SK-N-SH (cell line): ENCODE measurements around the gene CFTR. TPM values are rescaled to one million over a fixed set of nuclear protein-coding genes. Genes with fewer than 3 reads are reported as not detected.

Experiments used
- CTCF ChIA-PET: fragments of 300-600, 350-600 bp; formaldehyde crosslinking; extraction: SDS; loops from one replicate; lab custom pipeline; 2021; lab: Yijun Ruan, JAX
- POLR2A ChIA-PET: fragments of 350-600 bp; sonication (Branson Sonifier 250); formaldehyde crosslinking; extraction: SDS; loops from one replicate; lab custom pipeline; 2020; ENCODE audit warnings: antibody characterized with exemption, inconsistent platforms; lab: Yijun Ruan, JAX
- DNase-seq: peaks from one replicate; pipeline ENCODE4 v3.0.0; 2012
- H2AFZ ChIP-seq: fragments of 200-600 bp; sonication (generic); 2 replicates; pipeline ENCODE4 v1.8.1; 2016; ENCODE audit warnings: antibody characterized with exemption, mild to moderate bottlenecking, low read depth
- H3F3A ChIP-seq: fragments of 200-600 bp; sonication (generic); replicated peaks from 2 replicates; pipeline ENCODE3; 2016; ENCODE audit warnings: antibody characterized with exemption, mild to moderate bottlenecking; ENCODE audit not compliant: insufficient read depth
- H3K27ac ChIP-seq, 2 experiments: fragments of 200-500 bp in 1 of 2; fragments of 200-600 bp in 1 of 2; sonication (Bioruptor generic) in 1 of 2; sonication (generic), shearing (Covaris generic) in 1 of 2; 2 replicates each; pipeline versions ENCODE4 v1.5.1 to v1.6.1; 2014 to 2016; ENCODE audit warnings: low read depth in 2 of 2, inconsistent platforms in 1 of 2, low read length in 1 of 2, mild to moderate bottlenecking in 1 of 2, mixed read lengths in 1 of 2
- H3K27me3 ChIP-seq: fragments of 200-600 bp; sonication (generic), shearing (Covaris generic); 2 replicates; pipeline ENCODE4 v1.6.1; 2016; ENCODE audit warnings: mixed run types; ENCODE audit not compliant: insufficient read depth
- H3K36me3 ChIP-seq, 2 experiments: fragments of 200-500 bp in 1 of 2; fragments of 200-600 bp in 1 of 2; sonication (Bioruptor generic) in 1 of 2; sonication (generic) in 1 of 2; replicated peaks in 1 of 2; 2 replicates each; pipeline versions ENCODE3 to v1.5.1; 2014 to 2016; ENCODE audit warnings: low read length in 1 of 2, mild to moderate bottlenecking in 1 of 2; ENCODE audit not compliant: insufficient read depth in 2 of 2, control insufficient read depth in 1 of 2
- H3K4me1 ChIP-seq, 2 experiments: fragments of 200-500 bp in 1 of 2; fragments of 200-600 bp in 1 of 2; sonication (Bioruptor generic) in 1 of 2; sonication (generic), shearing (Covaris generic) in 1 of 2; 2 replicates each; pipeline versions ENCODE4 v1.5.1 to v1.6.1; 2014 to 2016; ENCODE audit warnings: low read depth in 1 of 2, low read length in 1 of 2, mixed run types in 1 of 2; ENCODE audit not compliant: insufficient read depth in 2 of 2, control insufficient read depth in 1 of 2
- H3K4me2 ChIP-seq: fragments of 200-600 bp; sonication (generic), shearing (Covaris generic); 2 replicates; pipeline ENCODE4 v1.6.1; 2017; ENCODE audit warnings: mixed run types
- H3K4me3 ChIP-seq, 2 experiments: fragments of 200-500 bp in 1 of 2; fragments of 200-600 bp in 1 of 2; sonication (Bioruptor generic) in 1 of 2; sonication (generic), shearing (Covaris generic) in 1 of 2; 2 replicates each; pipeline versions ENCODE4 v1.5.1 to v1.8.1; 2014 to 2016; ENCODE audit warnings: low read depth in 2 of 2, inconsistent platforms in 1 of 2, low read length in 1 of 2, mild to moderate bottlenecking in 1 of 2, mixed read lengths in 1 of 2, moderate library complexity in 1 of 2
- H3K79me2 ChIP-seq: fragments of 200-600 bp; sonication (generic); 2 replicates; pipeline ENCODE4 v1.8.1; 2017; ENCODE audit warnings: mild to moderate bottlenecking; ENCODE audit not compliant: insufficient read depth
- H3K9ac ChIP-seq: fragments of 200-600 bp; sonication (generic); 2 replicates; pipeline ENCODE4 v1.6.1; 2017; ENCODE audit warnings: mixed run types
- H3K9me2 ChIP-seq: fragments of 200-600 bp; sonication (generic); 2 replicates; pipeline ENCODE4 v1.6.1; 2017; ENCODE audit warnings: mixed run types
- H3K9me3 ChIP-seq: fragments of 200-600 bp; sonication (generic); 2 replicates; pipeline ENCODE4 v1.6.1; 2017; ENCODE audit warnings: mixed run types, mild to moderate bottlenecking, moderate library complexity
- H4K20me1 ChIP-seq: fragments of 200-600 bp; sonication (generic); 2 replicates; pipeline ENCODE4 v1.6.1; 2017; ENCODE audit warnings: mild to moderate bottlenecking, mixed run types; ENCODE audit not compliant: insufficient read depth
- CHD2 ChIP-seq: fragments of 150-350 bp; IDR thresholded peaks from 2 replicates; pipeline ENCODE4 v1.6.1; 2018; ENCODE audit warnings: low read length; ENCODE audit not compliant: partially characterized antibody
- ELF1 ChIP-seq: IDR thresholded peaks from 2 replicates; pipeline ENCODE4 v1.4.0; 2012
- EP300 ChIP-seq, 2 experiments: IDR thresholded peaks; 2 replicates each; pipeline versions ENCODE4 v1.4.0 to v1.6.1; 2012; ENCODE audit warnings: borderline replicate concordance in 1 of 2, low read depth in 1 of 2, low read length in 1 of 2
- EZH2phosphoT487 ChIP-seq: fragments of 200-600 bp; sonication (generic); IDR thresholded peaks from 2 replicates; pipeline ENCODE4 v1.6.1; 2017; ENCODE audit warnings: low read depth, mixed run types, mild to moderate bottlenecking, antibody characterized with exemption, moderate library complexity, borderline replicate concordance
- FOSL2 ChIP-seq: IDR thresholded peaks from 2 replicates; pipeline ENCODE4 v1.4.0; 2012; ENCODE audit warnings: low read depth, mild to moderate bottlenecking, moderate library complexity, borderline replicate concordance
- FOXJ3 ChIP-seq: sonication (generic); formaldehyde crosslinking; IDR thresholded peaks from 2 replicates; pipeline ENCODE4 v1.5.1; 2020; ENCODE audit warnings: mild to moderate bottlenecking, missing genetic modification reagents
- FOXM1 ChIP-seq: IDR thresholded peaks from 2 replicates; pipeline ENCODE4 v1.4.0; 2012; ENCODE audit warnings: low read depth, mild to moderate bottlenecking
- GABPA ChIP-seq: IDR thresholded peaks from 2 replicates; pipeline ENCODE4 v1.4.0; 2012; ENCODE audit warnings: low read depth, mild to moderate bottlenecking
- GATA2 ChIP-seq: sonication (generic); formaldehyde crosslinking; IDR thresholded peaks from 2 replicates; pipeline ENCODE4 v1.5.0; 2020; ENCODE audit warnings: mild to moderate bottlenecking, missing genetic modification reagents
- MEF2A ChIP-seq: IDR thresholded peaks from 2 replicates; pipeline ENCODE4 v1.4.0; 2012; ENCODE audit warnings: low read depth, borderline replicate concordance
- MXI1 ChIP-seq: IDR thresholded peaks from 2 replicates; pipeline ENCODE4 v1.6.1; 2012; ENCODE audit warnings: mild to moderate bottlenecking, low read depth, low read length, improper control_type of control experiment
- NFIC ChIP-seq: IDR thresholded peaks from 2 replicates; pipeline ENCODE4 v1.4.0; 2012; ENCODE audit warnings: borderline replicate concordance
- NRF1 ChIP-seq: IDR thresholded peaks from 2 replicates; pipeline ENCODE4 v1.6.1; 2012; ENCODE audit warnings: low read depth, mild to moderate bottlenecking, low read length
- RAD21 ChIP-seq: IDR thresholded peaks from 2 replicates; pipeline ENCODE4 v1.6.1; 2012; ENCODE audit warnings: mild to moderate bottlenecking, low read length
- RCOR1 ChIP-seq: fragments of 150-350 bp; IDR thresholded peaks from 2 replicates; pipeline ENCODE4 v1.6.1; 2017; ENCODE audit warnings: antibody characterized with exemption, low read length
- RXRA ChIP-seq: IDR thresholded peaks from 2 replicates; pipeline ENCODE4 v1.4.0; 2012; ENCODE audit warnings: low read depth, mild to moderate bottlenecking, borderline replicate concordance
- SMC3 ChIP-seq: IDR thresholded peaks from 2 replicates; pipeline ENCODE4 v1.6.1; 2012; ENCODE audit warnings: low read depth, low read length, improper control_type of control experiment
- TAF1 ChIP-seq: IDR thresholded peaks from 2 replicates; pipeline ENCODE4 v1.6.1; 2012; ENCODE audit warnings: low read depth, mild to moderate bottlenecking, low read length, moderate library complexity, borderline replicate concordance
- TCF12 ChIP-seq: IDR thresholded peaks from 2 replicates; pipeline ENCODE4 v1.4.0; 2012
- TEAD4 ChIP-seq: IDR thresholded peaks from 2 replicates; pipeline ENCODE4 v1.4.0; 2012; ENCODE audit warnings: mild to moderate bottlenecking, borderline replicate concordance; ENCODE audit not compliant: insufficient read depth
- YY1 ChIP-seq: IDR thresholded peaks from 2 replicates; pipeline ENCODE4 v1.4.0; 2012; ENCODE audit warnings: low read depth, mild to moderate bottlenecking
- WGBS: methylation state at CpG from one replicate; pipeline ENCODE4 v1.1.6; 2017; ENCODE audit warnings: low lambda C conversion rate; 5-methylcytosine and 5-hydroxymethylcytosine counted together
- polyA plus RNA-seq, 3 experiments: library from polyadenylated mRNA; depleted of rRNA; stranded (reverse); fragments of >200 nt; gene quantifications; 2 replicates each; pipeline ENCODE4 v1.2.3, GENCODE V29; 2012
- TF ChIP-seq, protein P1 (sequence below): IDR thresholded peaks from 2 replicates; pipeline ENCODE4 v1.4.0; 2012; ENCODE audit warnings: low read depth, borderline replicate concordance
- TF ChIP-seq, protein P2 (sequence below): fragments of 150-350 bp; IDR thresholded peaks from 2 replicates; pipeline ENCODE4 v1.6.1; 2016; ENCODE audit warnings: mild to moderate bottlenecking, low read depth, low read length
- TF ChIP-seq, protein P3 (sequence below): fragments of 200-600 bp; sonication (generic); IDR thresholded peaks from 2 replicates; pipeline ENCODE4 v1.6.1; 2017; ENCODE audit warnings: antibody characterized with exemption, mild to moderate bottlenecking, moderate library complexity

CFTR gene
- polyA plus RNA-seq, 1 of the 3 experiments (the other 2 are of a cell fraction) = not detected

DNA sequence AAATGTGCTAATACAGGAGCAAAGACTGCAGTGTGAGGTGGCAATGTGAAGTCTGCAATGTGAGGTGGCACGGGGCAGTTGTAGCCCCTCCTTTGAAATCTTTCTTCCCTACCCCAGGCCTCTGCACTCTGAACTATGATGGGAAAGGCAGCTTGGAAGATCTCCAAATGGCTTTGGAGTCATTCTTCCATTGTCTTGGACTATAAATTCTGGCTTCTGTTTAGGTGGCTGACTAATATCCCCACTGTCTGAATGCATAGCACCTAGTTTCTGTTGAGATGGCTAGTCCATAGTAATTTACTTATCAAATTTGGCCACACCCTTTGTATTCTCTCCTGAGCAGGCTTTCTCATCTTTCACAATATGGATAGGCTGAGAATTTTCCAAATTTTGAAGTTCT lies 175.0 kb downstream of the CFTR start:
- TF ChIP-seq, protein P1, sequence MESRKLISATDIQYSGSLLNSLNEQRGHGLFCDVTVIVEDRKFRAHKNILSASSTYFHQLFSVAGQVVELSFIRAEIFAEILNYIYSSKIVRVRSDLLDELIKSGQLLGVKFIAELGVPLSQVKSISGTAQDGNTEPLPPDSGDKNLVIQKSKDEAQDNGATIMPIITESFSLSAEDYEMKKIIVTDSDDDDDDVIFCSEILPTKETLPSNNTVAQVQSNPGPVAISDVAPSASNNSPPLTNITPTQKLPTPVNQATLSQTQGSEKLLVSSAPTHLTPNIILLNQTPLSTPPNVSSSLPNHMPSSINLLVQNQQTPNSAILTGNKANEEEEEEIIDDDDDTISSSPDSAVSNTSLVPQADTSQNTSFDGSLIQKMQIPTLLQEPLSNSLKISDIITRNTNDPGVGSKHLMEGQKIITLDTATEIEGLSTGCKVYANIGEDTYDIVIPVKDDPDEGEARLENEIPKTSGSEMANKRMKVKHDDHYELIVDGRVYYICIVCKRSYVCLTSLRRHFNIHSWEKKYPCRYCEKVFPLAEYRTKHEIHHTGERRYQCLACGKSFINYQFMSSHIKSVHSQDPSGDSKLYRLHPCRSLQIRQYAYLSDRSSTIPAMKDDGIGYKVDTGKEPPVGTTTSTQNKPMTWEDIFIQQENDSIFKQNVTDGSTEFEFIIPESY = no peak
- TF ChIP-seq FOXM1 (no peak), EZH2phosphoT487 (no peak), FOXJ3 (CRISPR knock-in tag) (no peak), GATA2 (CRISPR knock-in tag) (no peak), TAF1 (no peak), MEF2A (no peak), NRF1 (no peak), FOSL2 (no peak)
- TF ChIP-seq, protein P2, sequence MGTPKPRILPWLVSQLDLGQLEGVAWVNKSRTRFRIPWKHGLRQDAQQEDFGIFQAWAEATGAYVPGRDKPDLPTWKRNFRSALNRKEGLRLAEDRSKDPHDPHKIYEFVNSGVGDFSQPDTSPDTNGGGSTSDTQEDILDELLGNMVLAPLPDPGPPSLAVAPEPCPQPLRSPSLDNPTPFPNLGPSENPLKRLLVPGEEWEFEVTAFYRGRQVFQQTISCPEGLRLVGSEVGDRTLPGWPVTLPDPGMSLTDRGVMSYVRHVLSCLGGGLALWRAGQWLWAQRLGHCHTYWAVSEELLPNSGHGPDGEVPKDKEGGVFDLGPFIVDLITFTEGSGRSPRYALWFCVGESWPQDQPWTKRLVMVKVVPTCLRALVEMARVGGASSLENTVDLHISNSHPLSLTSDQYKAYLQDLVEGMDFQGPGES = no peak
- no peaks in the 10 kb centered on the region for H4K20me1 ChIP-seq
- no peaks in the 10 kb centered on the region for H3K9me2 ChIP-seq
- H3K4me3 ChIP-seq = no peak overlapping the region
- H3K4me1 ChIP-seq = no peaks in the 10 kb centered on the region
- no peak overlapping the region for H3K27ac ChIP-seq
- 0% methylated on average over 1 of the region's 1 CpG for WGBS
- H3K27me3 ChIP-seq = no peaks in the 10 kb centered on the region
- POLR2A ChIA-PET = no interaction called here
- CTCF ChIA-PET = no interaction called here
- H2AFZ ChIP-seq = no peak overlapping the region
- no peak overlapping the region for H3K4me2 ChIP-seq
- H3K36me3 ChIP-seq = no peaks in the 10 kb centered on the region
- no peak overlapping the region for H3K9ac ChIP-seq
- H3F3A ChIP-seq = no peaks in the 10 kb centered on the region
- H3K79me2 ChIP-seq = no peaks in the 10 kb centered on the region
- no peaks in the 10 kb centered on the region for H3K9me3 ChIP-seq
- no peak for DNase-seq

DNA sequence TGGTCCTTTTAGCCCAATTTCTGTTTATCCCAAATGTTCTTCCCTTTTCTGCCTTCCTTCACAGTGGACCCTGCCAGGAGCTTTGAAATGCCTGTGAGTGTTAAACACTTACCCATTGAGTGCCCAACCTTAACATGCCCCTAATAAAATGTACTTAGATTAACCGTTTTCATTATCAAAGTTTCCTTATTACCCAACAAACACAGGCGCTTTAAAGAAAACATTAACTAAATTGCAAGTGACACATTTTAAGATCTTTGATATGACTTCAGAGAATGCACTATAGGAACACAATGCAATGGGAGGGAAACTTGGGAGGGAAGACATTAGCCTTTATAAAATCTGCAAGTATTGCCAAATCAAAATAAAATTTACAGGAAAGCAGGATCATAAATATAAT lies 177.0 kb downstream of the CFTR start:
- H3K27ac ChIP-seq = no peak overlapping the region
- POLR2A ChIA-PET = no interaction called here
- no peak for TF ChIP-seq NRF1
- TF ChIP-seq GABPA = no peak
- no peak for TF ChIP-seq FOXM1
- no peak for TF ChIP-seq RCOR1
- TF ChIP-seq TAF1 = no peak
- no peak for TF ChIP-seq TCF12
- no peak for TF ChIP-seq CHD2
- no peak for TF ChIP-seq SMC3
- no peak for TF ChIP-seq RXRA
- TF ChIP-seq NFIC = no peak
- TF ChIP-seq RAD21 = no peak
- TF ChIP-seq EP300 (IDR thresholded peaks at IDR 0.05; ENCODE audit: borderline replicate concordance in 1 of 2, low read depth in 1 of 2, low read length in 1 of 2) = no peak
- TF ChIP-seq YY1 = no peak
- no peak for TF ChIP-seq TEAD4
- no peak for TF ChIP-seq EZH2phosphoT487
- no peak for TF ChIP-seq FOXJ3 (CRISPR knock-in tag)
- TF ChIP-seq, protein P3, sequence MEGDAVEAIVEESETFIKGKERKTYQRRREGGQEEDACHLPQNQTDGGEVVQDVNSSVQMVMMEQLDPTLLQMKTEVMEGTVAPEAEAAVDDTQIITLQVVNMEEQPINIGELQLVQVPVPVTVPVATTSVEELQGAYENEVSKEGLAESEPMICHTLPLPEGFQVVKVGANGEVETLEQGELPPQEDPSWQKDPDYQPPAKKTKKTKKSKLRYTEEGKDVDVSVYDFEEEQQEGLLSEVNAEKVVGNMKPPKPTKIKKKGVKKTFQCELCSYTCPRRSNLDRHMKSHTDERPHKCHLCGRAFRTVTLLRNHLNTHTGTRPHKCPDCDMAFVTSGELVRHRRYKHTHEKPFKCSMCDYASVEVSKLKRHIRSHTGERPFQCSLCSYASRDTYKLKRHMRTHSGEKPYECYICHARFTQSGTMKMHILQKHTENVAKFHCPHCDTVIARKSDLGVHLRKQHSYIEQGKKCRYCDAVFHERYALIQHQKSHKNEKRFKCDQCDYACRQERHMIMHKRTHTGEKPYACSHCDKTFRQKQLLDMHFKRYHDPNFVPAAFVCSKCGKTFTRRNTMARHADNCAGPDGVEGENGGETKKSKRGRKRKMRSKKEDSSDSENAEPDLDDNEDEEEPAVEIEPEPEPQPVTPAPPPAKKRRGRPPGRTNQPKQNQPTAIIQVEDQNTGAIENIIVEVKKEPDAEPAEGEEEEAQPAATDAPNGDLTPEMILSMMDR = no peak
- TF ChIP-seq MXI1 = no peak
- TF ChIP-seq ELF1 = no peak
- H3F3A ChIP-seq = no peaks in the 10 kb centered on the region
- CTCF ChIA-PET = no interaction called here
- 4% methylated on average over 2 of the region's 2 CpGs for WGBS
- H3K79me2 ChIP-seq = no peaks in the 10 kb centered on the region
- no peaks in the 10 kb centered on the region for H3K9me2 ChIP-seq
- no peaks in the 10 kb centered on the region for H4K20me1 ChIP-seq
- H2AFZ ChIP-seq = no peak overlapping the region
- no peaks in the 10 kb centered on the region for H3K9me3 ChIP-seq
- no peak overlapping the region for H3K9ac ChIP-seq
- no peak for DNase-seq
- H3K36me3 ChIP-seq = no peaks in the 10 kb centered on the region
- H3K27me3 ChIP-seq = no peaks in the 10 kb centered on the region
- no peak overlapping the region for H3K4me3 ChIP-seq
- no peak overlapping the region for H3K4me2 ChIP-seq
- H3K4me1 ChIP-seq = no peaks in the 10 kb centered on the region
